H1 (cell line): ENCODE measurements around the gene GP5. TPM values are rescaled to one million over a fixed set of nuclear protein-coding genes. Genes with fewer than 3 reads are reported as not detected.
A peak's percentile ranks its signal among the peaks of the same experiment; 100 is the strongest.

Source experiments
- CTCF ChIA-PET: fragments of 300-600 bp; sonication (Branson Sonifier 250); formaldehyde crosslinking; loops from one replicate; lab custom pipeline; 2021; ENCODE audit not compliant: partially characterized antibody; lab: Charles Lee
- POLR2A ChIA-PET: fragments of 300-600 bp; sonication (Branson Sonifier 250); formaldehyde crosslinking; loops from one replicate; lab custom pipeline; 2021; ENCODE audit warnings: inconsistent platforms; ENCODE audit not compliant: partially characterized antibody; lab: Charles Lee
- DNase-seq, 2 experiments: peaks; one replicate each; pipeline versions ENCODE4 v3.0.0 to v3.0.0-alpha.2; 2010 to 2022; ENCODE audit warnings: low spot score in 2 of 2, low read depth in 1 of 2, mixed read lengths in 1 of 2
- FAIRE-seq: peaks from 2 replicates; lab custom pipeline; 2011; peaks lifted over from hg19 to GRCh38; lab: Jason Lieb, UNC
- H2AFZ ChIP-seq: 2 replicates; pipeline ENCODE4 v1.8.1; 2012; ENCODE audit warnings: low read length, inconsistent platforms
- H2AK5ac ChIP-seq: 2 replicates; pipeline ENCODE4 v1.6.1; 2013; ENCODE audit warnings: low read depth, low read length
- H2BK120ac ChIP-seq: replicated peaks from 2 replicates; pipeline ENCODE3; 2013; ENCODE audit warnings: low read depth, low read length, inconsistent platforms
- H2BK12ac ChIP-seq: 2 replicates; pipeline ENCODE4 v1.6.1; 2013; ENCODE audit warnings: low read depth, low read length
- H2BK15ac ChIP-seq: 2 replicates; pipeline ENCODE4 v1.6.1; 2013; ENCODE audit warnings: low read length
- H2BK20ac ChIP-seq: 2 replicates; pipeline ENCODE4 v1.6.1; 2013; ENCODE audit warnings: low read length
- H2BK5ac ChIP-seq: 2 replicates; pipeline ENCODE4 v1.6.1; 2013; ENCODE audit warnings: low read depth, low read length
- H3K14ac ChIP-seq: 2 replicates; pipeline ENCODE4 v1.6.1; 2013; ENCODE audit warnings: inconsistent platforms; ENCODE audit not compliant: insufficient read length
- H3K18ac ChIP-seq: 2 replicates; pipeline ENCODE4 v1.6.1; 2013; ENCODE audit warnings: low read length; ENCODE audit errors: extremely low read depth
- H3K23ac ChIP-seq: 2 replicates; pipeline ENCODE4 v1.6.1; 2013; ENCODE audit warnings: inconsistent platforms; ENCODE audit not compliant: insufficient read length
- H3K23me2 ChIP-seq: 2 replicates; pipeline ENCODE4 v1.6.1; 2013; ENCODE audit warnings: low read depth, low read length
- H3K27ac ChIP-seq: 2 replicates; pipeline ENCODE4 v1.6.1; 2011; ENCODE audit warnings: low read depth, low read length, inconsistent platforms
- H3K27me3 ChIP-seq, 4 experiments: replicated peaks in 1 of 4; 1 replicate in 1 of 4; 2 replicates in 3 of 4; pipeline versions ENCODE4 v1.6.1 to v1.8.1; 2011 to 2013; ENCODE audit warnings: low read length in 3 of 4, mild to moderate bottlenecking in 3 of 4, inconsistent platforms in 2 of 4, mixed read lengths in 2 of 4, moderate library complexity in 1 of 4; ENCODE audit not compliant: control insufficient read depth in 3 of 4, insufficient read depth in 3 of 4; ENCODE audit errors: extremely low read depth in 1 of 4
- H3K36me3 ChIP-seq, 4 experiments: 2 replicates each; pipeline versions ENCODE4 v1.6.1 to v1.8.1; 2011 to 2013; ENCODE audit warnings: mild to moderate bottlenecking in 4 of 4, low read length in 3 of 4, moderate library complexity in 2 of 4, control low read depth in 1 of 4, inconsistent platforms in 1 of 4; ENCODE audit not compliant: insufficient read depth in 4 of 4, control insufficient read depth in 2 of 4
- H3K4ac ChIP-seq: replicated peaks from 2 replicates; pipeline ENCODE3; 2013; ENCODE audit warnings: low read length, low read depth, mixed read lengths, inconsistent platforms; ENCODE audit not compliant: insufficient read length
- H3K4me1 ChIP-seq, 4 experiments: replicated peaks in 1 of 4; 1 replicate in 1 of 4; 2 replicates in 3 of 4; pipeline versions ENCODE4 v1.6.1 to v1.8.1; 2011 to 2013; ENCODE audit warnings: low read length in 3 of 4, inconsistent platforms in 2 of 4, mixed read lengths in 1 of 4; ENCODE audit not compliant: insufficient read depth in 4 of 4, control insufficient read depth in 3 of 4
- H3K4me2 ChIP-seq, 2 experiments: 2 replicates each; pipeline versions ENCODE4 v1.6.1 to v1.8.1; 2011 to 2013; ENCODE audit warnings: low read depth in 2 of 2, low read length in 2 of 2, control low read depth in 1 of 2, inconsistent platforms in 1 of 2, mild to moderate bottlenecking in 1 of 2; ENCODE audit not compliant: insufficient read depth in 1 of 2
- H3K4me3 ChIP-seq, 4 experiments: fragments of 200-600, 300-600 bp in 1 of 4; sonication (generic), shearing (Covaris generic), sonication (Bioruptor Twin) in 1 of 4; 2 replicates each; pipeline versions ENCODE4 v1.5.1 to v1.8.1; 2011 to 2016; ENCODE audit warnings: low read length in 4 of 4, low read depth in 3 of 4, control low read depth in 2 of 4, inconsistent platforms in 2 of 4, mild to moderate bottlenecking in 2 of 4, mixed read lengths in 1 of 4, moderate library complexity in 1 of 4; ENCODE audit not compliant: insufficient read depth in 2 of 4; ENCODE audit errors: extremely low read depth in 1 of 4
- H3K56ac ChIP-seq: replicated peaks from 2 replicates; pipeline ENCODE3; 2013; ENCODE audit warnings: low read depth, mild to moderate bottlenecking, mixed read lengths, low read length, inconsistent platforms; ENCODE audit not compliant: insufficient read length
- H3K79me1 ChIP-seq: 2 replicates; pipeline ENCODE4 v1.6.1; 2013; ENCODE audit warnings: low read depth, low read length, control low read depth
- H3K79me2 ChIP-seq, 2 experiments: 2 replicates each; pipeline versions ENCODE4 v1.6.1 to v1.8.1; 2012 to 2013; ENCODE audit warnings: low read length in 2 of 2, mild to moderate bottlenecking in 2 of 2, inconsistent platforms in 1 of 2; ENCODE audit not compliant: insufficient read depth in 2 of 2, control insufficient read depth in 1 of 2
- H3K9ac ChIP-seq, 4 experiments: replicated peaks in 1 of 4; 1 replicate in 1 of 4; 2 replicates in 3 of 4; pipeline versions ENCODE4 v1.6.1 to v1.8.1; 2011 to 2013; ENCODE audit warnings: low read depth in 3 of 4, low read length in 3 of 4, control low read depth in 2 of 4, mild to moderate bottlenecking in 2 of 4, moderate library complexity in 2 of 4, inconsistent platforms in 1 of 4; ENCODE audit errors: extremely low read depth in 1 of 4
- H3K9me3 ChIP-seq, 2 experiments: 2 replicates each; pipeline versions ENCODE4 v1.6.1 to v1.8.1; 2012 to 2013; ENCODE audit warnings: mild to moderate bottlenecking in 2 of 2, moderate library complexity in 2 of 2, control low read depth in 1 of 2, inconsistent platforms in 1 of 2, low read depth in 1 of 2, low read length in 1 of 2, mixed read lengths in 1 of 2; ENCODE audit not compliant: insufficient read depth in 2 of 2
- H4K20me1 ChIP-seq, 2 experiments: replicated peaks in 1 of 2; 2 replicates each; pipeline versions ENCODE3 to v1.8.1; 2011 to 2013; ENCODE audit warnings: inconsistent platforms in 2 of 2, low read length in 2 of 2, mild to moderate bottlenecking in 1 of 2; ENCODE audit not compliant: insufficient read depth in 2 of 2, control insufficient read depth in 1 of 2
- H4K5ac ChIP-seq: 2 replicates; pipeline ENCODE4 v1.6.1; 2013; ENCODE audit warnings: low read length, low read depth, mixed read lengths, inconsistent platforms; ENCODE audit not compliant: insufficient read length
- H4K8ac ChIP-seq: 2 replicates; pipeline ENCODE4 v1.8.0; 2013; ENCODE audit warnings: mild to moderate bottlenecking, moderate library complexity, low read length, inconsistent platforms; ENCODE audit not compliant: insufficient read depth; ENCODE audit errors: extremely low read depth
- H4K91ac ChIP-seq: replicated peaks from 2 replicates; pipeline ENCODE3; 2013; ENCODE audit warnings: low read length, mixed read lengths, inconsistent platforms; ENCODE audit not compliant: insufficient read length
- ATF3 ChIP-seq: IDR thresholded peaks from 2 replicates; pipeline ENCODE4 v1.6.1; 2011; ENCODE audit warnings: low read depth, mild to moderate bottlenecking, low read length; ENCODE audit not compliant: insufficient read depth
- CEBPB ChIP-seq: IDR thresholded peaks from 2 replicates; pipeline ENCODE4 v1.6.1; 2012; ENCODE audit warnings: low read depth, low read length
- CHD2 ChIP-seq: IDR thresholded peaks from 2 replicates; pipeline ENCODE4 v1.6.1; 2012; ENCODE audit warnings: low read length, improper control_type of control experiment
- E2F6 ChIP-seq: IDR thresholded peaks from 2 replicates; pipeline ENCODE4 v1.6.1; 2012; ENCODE audit warnings: inconsistent platforms
- EGR1 ChIP-seq: IDR thresholded peaks from 2 replicates; pipeline ENCODE4 v1.6.1; 2011; ENCODE audit warnings: low read depth, low read length, borderline replicate concordance
- EP300 ChIP-seq, 2 experiments: IDR thresholded peaks; 1 replicate in 1 of 2; 2 replicates in 1 of 2; pipeline ENCODE4 v1.6.1; 2011 to 2012; ENCODE audit warnings: low read depth in 2 of 2, low read length in 2 of 2, mild to moderate bottlenecking in 2 of 2, borderline replicate concordance in 1 of 2, inconsistent platforms in 1 of 2, moderate library complexity in 1 of 2
- MAFK ChIP-seq: IDR thresholded peaks from 2 replicates; pipeline ENCODE4 v1.6.1; 2012; ENCODE audit warnings: low read depth, mild to moderate bottlenecking, improper control_type of control experiment, low read length
- RAD21 ChIP-seq, 2 experiments: IDR thresholded peaks in 1 of 2; conservative IDR thresholded peaks in 1 of 2; 2 replicates each; pipeline ENCODE4 v1.6.1; 2011; ENCODE audit warnings: low read depth in 2 of 2, low read length in 2 of 2, improper control_type of control experiment in 1 of 2, inconsistent platforms in 1 of 2, mild to moderate bottlenecking in 1 of 2, moderate library complexity in 1 of 2
- RBBP5 ChIP-seq: IDR thresholded peaks from 2 replicates; pipeline ENCODE4 v1.7.1; 2012; ENCODE audit warnings: low read depth, mild to moderate bottlenecking, inconsistent platforms, low read length, moderate library complexity, borderline replicate concordance
- SAP30 ChIP-seq: fragments of 300-600 bp; sonication (generic); IDR thresholded peaks from 2 replicates; pipeline ENCODE4 v1.7.1; 2012; ENCODE audit warnings: low read length, moderate library complexity, mild to moderate bottlenecking, inconsistent platforms; ENCODE audit not compliant: insufficient read depth, insufficient replicate concordance
- SIRT6 ChIP-seq: IDR thresholded peaks from one replicate; pipeline ENCODE4 v1.7.1; 2012; ENCODE audit warnings: low read length, inconsistent platforms
- WGBS, 2 experiments: shearing (Covaris generic) in 1 of 2; methylation state at CpG; one replicate each; pipeline versions ENCODE4 v1.1.6 to v1.1.7; 2013 to 2015; ENCODE audit warnings: low lambda C conversion rate in 2 of 2, mixed read lengths in 2 of 2, inconsistent platforms in 1 of 2, low coverage in 1 of 2, missing lambda C conversion rate in 1 of 2; ENCODE audit not compliant: insufficient replicate concordance in 2 of 2, insufficient coverage in 1 of 2, insufficient read length in 1 of 2; ENCODE audit errors: extremely low coverage in 1 of 2, missing lambda C conversion rate in 1 of 2; 5-methylcytosine and 5-hydroxymethylcytosine counted together
- polyA plus RNA-seq, 7 experiments: library from polyadenylated mRNA; depleted of rRNA in 3 of 7; stranded (reverse) in 5 of 7; unstranded in 2 of 7; fragments of >200 nt in 5 of 7; fragments of 200-250 nt in 2 of 7; gene quantifications; 1 replicate in 5 of 7; 2 replicates in 1 of 7; 4 replicates in 1 of 7; pipeline versions ENCODE4 v1.2.1 to v1.2.3, GENCODE V29; 2011 to 2013; ENCODE audit warnings: missing spikeins in 2 of 7, mixed read lengths in 2 of 7
- total RNA-seq: library from RNA; stranded (reverse); fragmentation: NEBNext Ultra II Directional; extraction: Animal tissue kit (Norgen Biotek cat#: 25700); gene quantifications from 2 replicates; pipeline ENCODE4 v1.2.1, GENCODE V29; 2021

Gene GP5
- total and polyA plus RNA-seq, 2 of the 8 experiments (the other 6 are each of a cell fraction or from before 2014, with no cell fraction given): 0.13 to 0.14 TPM

DNA sequence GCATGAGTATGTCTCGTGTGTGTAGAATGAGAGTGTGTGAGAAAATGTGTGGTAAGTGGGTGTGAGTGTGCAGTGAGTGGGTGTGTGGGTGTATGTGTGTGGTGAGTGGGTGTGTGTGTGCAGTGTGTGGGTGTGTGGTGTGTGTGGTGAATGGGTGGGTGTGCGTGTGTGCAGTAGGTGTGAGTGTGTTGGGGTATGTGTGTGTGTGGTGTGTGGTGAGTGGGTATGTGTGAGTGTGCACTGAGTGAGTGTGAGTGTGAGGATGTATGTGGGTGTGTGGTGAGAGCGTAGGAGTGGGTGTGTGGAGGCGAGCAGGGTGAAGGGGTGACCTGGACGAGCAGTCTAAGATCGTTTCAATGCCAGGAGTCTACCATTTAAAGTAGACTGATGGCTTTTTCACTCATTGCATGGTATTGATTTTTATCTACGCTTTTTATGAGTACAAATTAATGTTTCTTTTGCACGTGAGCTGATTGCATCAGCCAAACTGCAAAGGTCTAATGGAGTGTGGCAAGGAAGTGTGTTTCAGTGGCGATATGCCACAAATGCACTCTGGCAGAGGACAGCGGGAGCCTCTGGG, 46.3 kb downstream of the GP5 start:
- peaks cover 0 to 5% of the 10 kb centered on the region in 2 experiments for H4K20me1 ChIP-seq
- H3K4me3 ChIP-seq: no peak overlapping the region
- H3K36me3 ChIP-seq: no peaks in the 10 kb centered on the region
- no peaks in the 10 kb centered on the region for H3K79me1 ChIP-seq
- H2BK20ac ChIP-seq: peak overlapping the region; percentile 86; the same call in 1 of the 2 replicates
- CTCF ChIA-PET: interaction anchor here (1.5 to 18.9 kb wide), 2 partner anchors 9 to 13 kb away, joined by 4 to 344 read pairs; no protein-coding TSS in a partner anchor
- H3K4ac ChIP-seq: peak overlapping the region; percentile 78
- peak overlapping the region; percentile 85; the same call in 1 of the 2 replicates for H2BK12ac ChIP-seq
- H3K23ac ChIP-seq: no peak overlapping the region
- peak overlapping the region; percentile 10 for H2BK15ac ChIP-seq
- no peak overlapping the region for H2AFZ ChIP-seq
- H3K9ac ChIP-seq: no peak overlapping the region
- WGBS, 2 experiments: 86 to 100% methylated on average over 2 to 10 of the region's 10 CpGs
- no peak for FAIRE-seq
- no peaks in the 10 kb centered on the region for H3K9me3 ChIP-seq
- H4K5ac ChIP-seq: no peak overlapping the region
- H3K4me2 ChIP-seq: no peak overlapping the region
- no peak for DNase-seq
- peak overlapping the region; percentile 87; the same call in 1 of the 2 replicates for H2AK5ac ChIP-seq
- no peak overlapping the region for H3K27ac ChIP-seq
- POLR2A ChIA-PET: no interaction called here
- no peak overlapping the region for H3K18ac ChIP-seq
- no peaks in the 10 kb centered on the region; a peak in 1 of 7 replicates for H3K27me3 ChIP-seq
- H3K14ac ChIP-seq: no peak overlapping the region
- no peaks in the 10 kb centered on the region for H3K79me2 ChIP-seq
- H2BK120ac ChIP-seq: no peak overlapping the region
- H3K4me1 ChIP-seq: peaks cover 0 to 3% (median 0%) of the 10 kb centered on the region in 4 experiments; a peak in 1 of 7 replicates
- peak overlapping the region; percentile 76; the same call in 1 of the 2 replicates for H2BK5ac ChIP-seq
- H4K91ac ChIP-seq: peak overlapping the region; percentile 95
- H3K23me2 ChIP-seq: peaks cover 10% of the 10 kb centered on the region; the same call in 1 of the 2 replicates
- peak overlapping the region; percentile 94 for H3K56ac ChIP-seq
- H4K8ac ChIP-seq: no peak overlapping the region
- TF ChIP-seq CEBPB (no peak), SIRT6 (no peak), RAD21 (IDR thresholded peaks at IDR 0.05 in 1 of 2, conservative IDR thresholded peaks at IDR 0.05 in 1 of 2; ENCODE audit: low read depth in 2 of 2, low read length in 2 of 2) (no peak), SAP30 (no peak), ATF3 (no peak), MAFK (no peak), RBBP5 (no peak), EP300 (IDR thresholded peaks at IDR 0.05; ENCODE audit: borderline replicate concordance in 1 of 2, low read depth in 2 of 2, low read length in 2 of 2) (no peak), CHD2 (no peak), E2F6 (no peak), EGR1 (no peak)
